ENCODE data around the gene PARP8. TPM values are rescaled to one million over a fixed set of nuclear protein-coding genes. Genes with fewer than 3 reads are reported as not detected.

PARP8 gene
- polyA plus RNA-seq, 1 donor (not counting 4 experiments of a cell fraction or from before 2014, with no cell fraction given): 29.1 TPM

GRCh38 chr5:50855001-50855400 is 188.6 kb downstream of the PARP8 start:
- DNase-seq (ENCODE audit: low read depth, low spot score): no peak
- TF ChIP-seq EZH2 (IDR thresholded peaks at IDR 0.05; ENCODE audit: low read length): no peak
- TF ChIP-seq CTCF (optimal IDR thresholded peaks at IDR 0.05 in 1 of 3, IDR thresholded peaks at IDR 0.05 in 1 of 3, conservative IDR thresholded peaks at IDR 0.05 in 1 of 3; ENCODE audit: extremely low read depth in 1 of 3, insufficient read depth in 2 of 3, low read length in 3 of 3): no peak
- Histone ChIP-seq H4K20me1 (ENCODE audit: control insufficient read depth, extremely low read depth, insufficient read depth, low read length) (no peaks in the 10 kb centered on the region), H3K27ac (ENCODE audit: control insufficient read depth, insufficient read depth, low read length) (no peak overlapping the region), H2AFZ (ENCODE audit: control insufficient read depth, low read length) (no peak overlapping the region), H3K27me3 (ENCODE audit: control insufficient read depth, extremely low read depth, insufficient read depth, low read length) (no peaks in the 10 kb centered on the region), H3K9ac (ENCODE audit: control insufficient read depth, extremely low read depth, insufficient read depth, low read length) (no peak overlapping the region), H3K4me3 (ENCODE audit: control insufficient read depth in 2 of 3, extremely low read depth in 1 of 3, insufficient read depth in 2 of 3, low read depth in 1 of 3, low read length in 3 of 3) (no peak overlapping the region), H3K36me3 (ENCODE audit: control insufficient read depth in 2 of 2, extremely low read depth in 1 of 2, insufficient read depth in 2 of 2, low read length in 2 of 2) (no peaks in the 10 kb centered on the region), H3K9me3 (ENCODE audit: control insufficient read depth, low read depth, low read length) (no peaks in the 10 kb centered on the region), H3K4me1 (ENCODE audit: control insufficient read depth, extremely low read depth, insufficient read depth, low read length) (no peaks in the 10 kb centered on the region), H3K79me2 (ENCODE audit: control insufficient read depth, insufficient read depth, low read length) (no peaks in the 10 kb centered on the region), H3K4me2 (ENCODE audit: control insufficient read depth, extremely low read depth, insufficient read depth, low read depth, low read length) (no peak overlapping the region), H3K9me1 (ENCODE audit: control insufficient read depth, extremely low read depth, insufficient read depth, low read length) (no peaks in the 10 kb centered on the region)
- FAIRE-seq: no peak
- dilution Hi-C loops (cut with MboI; ENCODE audit: extremely low pct_ligation_motif_present, low sequenced_read_pairs): no loop called here

DNA sequence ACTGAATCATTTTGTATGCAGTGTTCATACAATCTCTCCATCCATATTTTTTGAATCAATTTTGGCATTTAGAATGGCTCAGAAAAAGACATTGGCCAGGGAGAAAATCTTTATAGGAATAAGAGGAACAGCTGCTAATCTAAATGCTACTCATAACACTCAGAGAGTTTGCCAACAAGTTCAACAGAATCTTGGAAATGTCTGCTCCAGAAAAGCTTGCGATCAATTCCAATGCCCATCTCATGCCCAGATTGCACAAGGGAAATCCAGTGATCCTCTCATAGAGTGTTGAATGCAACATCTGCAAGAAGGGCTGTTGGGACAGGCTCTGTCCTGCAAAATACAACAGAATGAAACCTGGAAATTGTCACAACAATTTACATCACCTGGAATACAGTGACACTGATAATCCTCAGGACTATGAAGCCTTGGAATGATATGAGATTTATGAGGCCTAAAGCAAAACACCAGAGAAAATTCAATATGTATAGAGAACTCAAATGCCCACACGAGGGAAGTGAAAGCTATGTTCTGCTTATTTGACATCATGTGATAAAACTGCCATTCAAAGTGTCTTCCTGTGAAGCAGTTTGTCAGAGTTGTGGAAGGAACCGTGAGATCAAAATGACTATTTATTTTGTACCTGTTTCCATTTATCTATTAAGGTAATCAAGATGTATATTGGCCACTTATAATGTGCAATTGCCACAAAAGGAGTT is 190.1 kb downstream of the PARP8 start:
- no peaks in the 10 kb centered on the region for H3K4me1 ChIP-seq (ENCODE audit: control insufficient read depth, extremely low read depth, insufficient read depth, low read length)
- no peak for DNase-seq (ENCODE audit: low read depth, low spot score)
- no peaks in the 10 kb centered on the region for H3K79me2 ChIP-seq (ENCODE audit: control insufficient read depth, insufficient read depth, low read length)
- dilution Hi-C loops (cut with MboI; ENCODE audit: extremely low pct_ligation_motif_present, low sequenced_read_pairs): no loop called here
- no peak overlapping the region for H3K4me2 ChIP-seq (ENCODE audit: control insufficient read depth, extremely low read depth, insufficient read depth, low read depth, low read length)
- no peak overlapping the region for H3K4me3 ChIP-seq (ENCODE audit: control insufficient read depth in 2 of 3, extremely low read depth in 1 of 3, insufficient read depth in 2 of 3, low read depth in 1 of 3, low read length in 3 of 3)
- no peaks in the 10 kb centered on the region for H3K9me1 ChIP-seq (ENCODE audit: control insufficient read depth, extremely low read depth, insufficient read depth, low read length)
- no peak overlapping the region for H3K9ac ChIP-seq (ENCODE audit: control insufficient read depth, extremely low read depth, insufficient read depth, low read length)
- no peak overlapping the region for H3K27ac ChIP-seq (ENCODE audit: control insufficient read depth, insufficient read depth, low read length)
- H3K27me3 ChIP-seq (ENCODE audit: control insufficient read depth, extremely low read depth, insufficient read depth, low read length): no peaks in the 10 kb centered on the region
- no peaks in the 10 kb centered on the region for H4K20me1 ChIP-seq (ENCODE audit: control insufficient read depth, extremely low read depth, insufficient read depth, low read length)
- H2AFZ ChIP-seq (ENCODE audit: control insufficient read depth, low read length): no peak overlapping the region
- FAIRE-seq: no peak
- no peaks in the 10 kb centered on the region for H3K9me3 ChIP-seq (ENCODE audit: control insufficient read depth, low read depth, low read length)
- no peak for TF ChIP-seq EZH2 (IDR thresholded peaks at IDR 0.05; ENCODE audit: low read length)
- H3K36me3 ChIP-seq (ENCODE audit: control insufficient read depth in 2 of 2, extremely low read depth in 1 of 2, insufficient read depth in 2 of 2, low read length in 2 of 2): no peaks in the 10 kb centered on the region
